Pancreas (tissue), 10 donors: Measurements from ENCODE around the gene CFAP74. TPM values are rescaled to one million over a fixed set of nuclear protein-coding genes. Genes with fewer than 3 reads are reported as not detected.
A peak's percentile ranks its signal among the peaks of the same experiment; 100 is the strongest.

ENCODE experiments used
- ATAC-seq, 4 donors: fragments of 200-7000 bp; cut with Tn5 transposase; one replicate each; pipeline versions ENCODE4 v1.8.0 to v1.9.1; 2020; ENCODE audit warnings: mild to moderate bottlenecking in 4 of 4, moderate library complexity in 4 of 4
- DNase-seq, 6 donors: peaks; one replicate each; pipeline ENCODE4 v3.0.0-alpha.2; 2020
- FAIRE-seq: peaks from 2 replicates; lab custom pipeline; 2012; peaks lifted over from hg19 to GRCh38; lab: Jason Lieb, UNC
- H3K27ac ChIP-seq, 4 donors: fragments of 200-600 bp; sonication (generic); 1 replicate in 3 of 4; 2 replicates in 1 of 4; pipeline versions ENCODE4 v1.5.0 to v1.8.0; 2020
- H3K27me3 ChIP-seq, 4 donors: fragments of 200-600 bp; one replicate each; pipeline ENCODE4 v1.8.0; 2021
- H3K36me3 ChIP-seq, 3 donors: fragments of 200-600 bp; sonication (generic) in 1 of 3; one replicate each; pipeline versions ENCODE4 v1.5.0 to v1.8.0; 2020 to 2021
- H3K4me1 ChIP-seq, 3 donors: fragments of 200-600 bp; one replicate each; pipeline ENCODE4 v1.8.0; 2021
- H3K4me3 ChIP-seq, 4 donors: fragments of 200-600 bp; sonication (generic) in 2 of 4; one replicate each; pipeline versions ENCODE4 v1.5.0 to v1.8.0; 2020 to 2021
- H3K9me3 ChIP-seq, 4 donors: fragments of 200-600 bp; one replicate each; pipeline ENCODE4 v1.8.0; 2021
- CTCF ChIP-seq, 4 donors: fragments of 200-600 bp; sonication (generic) in 3 of 4; IDR thresholded peaks; one replicate each; pipeline versions ENCODE4 v1.5.0 to v1.8.0; 2021; ENCODE audit warnings: antibody characterized with exemption in 4 of 4
- WGBS, 2 donors: extraction: QIAGEN DNeasy Blood & Tissue Kit; methylation state at CpG; one replicate each; pipeline ENCODE4 v1.1.7; 2013; 5-methylcytosine and 5-hydroxymethylcytosine counted together
- intact Hi-C, 3 donors: fragments of 100-400 bp; cut with DNase I; formaldehyde crosslinking; loops; one replicate each; pipeline versions ENCODE4 v1.11.1 to v1.14.2; 2022
- polyA plus RNA-seq, 2 donors: library from polyadenylated mRNA; stranded (reverse); fragments of 200-250 nt; gene quantifications; one replicate each; pipeline ENCODE4 v1.2.3, GENCODE V29; 2013
- total RNA-seq, 6 donors: library from RNA; stranded (reverse); fragmentation: NEBNext Ultra II Directional in 4 of 6; extraction: Animal tissue kit (Norgen Biotek cat#: 25700) in 4 of 6; gene quantifications; one replicate each; pipeline versions ENCODE4 v1.2.1 to v1.2.4, GENCODE V29; 2021 to 2023
- donor health status: healthy with polysubstance abuse.
- donor health status: DM: no; HTN: no; CAD: no; lungs with moderate emphysema.
- donor health status: DM: no; HTN: no; CAD: no.
- donor health status: control.
- donor health status: control.
- donor health status: Bipolar disorder and iron deficiency.
- donor health status: DM: yes; HTN: yes; CAD: no.
- donor health status: DM: no; HTN: no; CAD: no.
- donor health status: DM: no; HTN: no; CAD: no.
- donor health status: DM: yes; HTN: yes; CAD: no.

Gene CFAP74
- total and polyA plus RNA-seq, 8 donors, result 0.08 to 0.16 TPM; not detected in 6

- Histone ChIP-seq H3K36me3 (no peaks in the 10 kb centered on the region), H3K27ac (no peak overlapping the region), H3K4me1 (peaks cover 8 to 13% (median 8%) of the 10 kb centered on the region in 3 donors), H3K27me3 (no peaks in the 10 kb centered on the region), H3K9me3 (no peaks in the 10 kb centered on the region), H3K4me3 (no peak overlapping the region)
- intact Hi-C loops, result loop anchor here in 1 of 3 donors (10.0 kb wide), 1 partner anchor 96 kb away; no protein-coding TSS in a partner anchor
- WGBS, 2 donors, result 38 to 44% methylated on average over 13 of the region's 13 CpGs
- TF ChIP-seq CTCF (IDR thresholded peaks at IDR 0.05), result no peak
- DNase-seq (peak in 1 of 6 donors; percentile 6), ATAC-seq (peak in 3 of 4 donors; percentile 22 to 31 (median 24)), FAIRE-seq (no peak)
Measured at GRCh38 chr1:1880617-1881312, 122.8 kb downstream of the CFAP74 start.

- Histone ChIP-seq H3K27ac (no peak overlapping the region), H3K9me3 (no peaks in the 10 kb centered on the region), H3K4me3 (no peak overlapping the region), H3K4me1 (peaks cover 8 to 13% (median 8%) of the 10 kb centered on the region in 3 donors), H3K27me3 (no peaks in the 10 kb centered on the region), H3K36me3 (no peaks in the 10 kb centered on the region)
- WGBS, 2 donors, result 91 to 92% methylated on average over 5 of the region's 5 CpGs
- TF ChIP-seq CTCF (IDR thresholded peaks at IDR 0.05), result no peak
- FAIRE-seq, result no peak
- peak in 1 of 6 donors; percentile 2 for DNase-seq
- ATAC-seq, result no peak
- intact Hi-C loops, result loop anchor here in 1 of 3 donors (10.0 kb wide), 1 partner anchor 95 kb away; no protein-coding TSS in a partner anchor
Measured at GRCh38 chr1:1879942-1880341, 123.6 kb downstream of the CFAP74 start.

- FAIRE-seq (no peak), ATAC-seq (no peak), DNase-seq (peak in 1 of 6 donors; percentile 3)
- intact Hi-C loops, result no loop called here
- Histone ChIP-seq H3K27ac (no peak overlapping the region), H3K4me1 (peaks cover 8 to 13% (median 8%) of the 10 kb centered on the region in 3 donors), H3K36me3 (no peaks in the 10 kb centered on the region), H3K27me3 (no peaks in the 10 kb centered on the region), H3K9me3 (no peaks in the 10 kb centered on the region), H3K4me3 (no peak overlapping the region)
- no peak for TF ChIP-seq CTCF (IDR thresholded peaks at IDR 0.05)
- 85 to 90% methylated on average over 5 of the region's 5 CpGs for whole genome bisulfite sequencing, 2 donors
Measured at GRCh38 chr1:1877865-1878436, 125.6 kb downstream of the CFAP74 start.

GRCh38 chr1:1876335-1876930 is 127.2 kb downstream of the CFAP74 start:
- no peak overlapping the region for H3K27ac ChIP-seq
- no peaks in the 10 kb centered on the region for H3K27me3 ChIP-seq
- ATAC-seq (no peak), DNase-seq (peak in 1 of 6 donors; percentile 4), FAIRE-seq (no peak)
- intact Hi-C loops, result no loop called here
- 86 to 88% methylated on average over 11 of the region's 11 CpGs for WGBS, 2 donors
- H3K4me3 ChIP-seq, result no peak overlapping the region
- no peak for TF ChIP-seq CTCF (IDR thresholded peaks at IDR 0.05)
- H3K36me3 ChIP-seq, result no peaks in the 10 kb centered on the region
- H3K9me3 ChIP-seq, result no peaks in the 10 kb centered on the region
- peaks cover 8 to 9% (median 8%) of the 10 kb centered on the region in 3 donors for H3K4me1 ChIP-seq
